ENCODE results near the gene BMPR1B.

The BMPR1B gene

GRCh38 chr4:95193391-95194224, 435.9 kb downstream of the BMPR1B start:
- no peak for DNase-seq

GRCh38 chr4:95197353-95197752, 439.6 kb downstream of the BMPR1B start:
- no peak for DNase-seq

- no peak for DNase-seq
These were observed 441.2 kb downstream of the BMPR1B start for GRCh38 chr4:95198961-95199360.

- no peak for DNase-seq
These were observed 446.6 kb downstream of the BMPR1B start for GRCh38 chr4:95204267-95204844.

GRCh38 chr4:95204873-95205272, 447.1 kb downstream of the BMPR1B start:
- no peak for DNase-seq
